ENCODE data around the gene KCNRG. TPM values are rescaled to one million over a fixed set of nuclear protein-coding genes. Genes with fewer than 3 reads are reported as not detected.
"Not testable (repeated sequence)": the region's sequence is repeated elsewhere in the genome, so short reads cannot be mapped to it uniquely, and the experiment has no call there.

The KCNRG gene
- total RNA-seq, 4 donors from 2014 or later: 0.56 to 1.0 (median 0.89) TPM

- ATAC-seq (ENCODE audit: low FRiP score) (no peak), DNase-seq (ENCODE audit: low spot score) (no peak)
- no peak for TF ChIP-seq CTCF (IDR thresholded peaks at IDR 0.05)
Measured at GRCh38 chr13:50060718-50061117, 45.5 kb downstream of the KCNRG start.

GRCh38 chr13:50062336-50062735 is 47.1 kb downstream of the KCNRG start:
- ATAC-seq (ENCODE audit: low FRiP score); DNase-seq (ENCODE audit: low spot score): not testable (repeated sequence)

- TF ChIP-seq CTCF (IDR thresholded peaks at IDR 0.05): no peak
- DNase-seq (ENCODE audit: low spot score) (no peak), ATAC-seq (ENCODE audit: low FRiP score) (no peak)
Measured at GRCh38 chr13:50065712-50066111, 50.5 kb downstream of the KCNRG start.

GRCh38 chr13:50068508-50068907 is 53.3 kb downstream of the KCNRG start:
- DNase-seq (ENCODE audit: low spot score): no peak
- TF ChIP-seq CTCF (IDR thresholded peaks at IDR 0.05): no peak
- ATAC-seq (ENCODE audit: low FRiP score): no peak

GRCh38 chr13:50069261-50069660 is 54.0 kb downstream of the KCNRG start:
- ATAC-seq (ENCODE audit: low FRiP score) (no peak), DNase-seq (ENCODE audit: low spot score) (no peak)
- no peak for TF ChIP-seq CTCF (IDR thresholded peaks at IDR 0.05)

- no peak for TF ChIP-seq CTCF (IDR thresholded peaks at IDR 0.05)
- ATAC-seq (ENCODE audit: low FRiP score) (no peak), DNase-seq (ENCODE audit: low spot score) (no peak)
Measured at GRCh38 chr13:50070186-50070585, 54.9 kb downstream of the KCNRG start.

Small RNA genes lying within 50 kb of the gene (small RNA-seq; reads per million reads assigned to genes)
- gene MIR16-1: not detected
- gene MIR3613: 0.39 reads per million
- gene RF02105: not detected
- not detected for gene RF02106
- gene RF02107: not detected
- not detected for gene RF02108

Other genes starting within 250 kb of the KCNRG start
- gene KPNA3, start 222.8 kb upstream of the KCNRG start, total RNA-seq: 10 to 100 TPM; 25.1 to 31.8 (median 27.6) TPM
- gene SPRYD7, start 79.1 kb upstream of the KCNRG start, total RNA-seq: 1 to 10 TPM; 3.2 to 4.4 (median 4.0) TPM
- gene TRIM13, start 18.4 kb upstream of the KCNRG start, total RNA-seq: 10 to 100 TPM; 11.0 to 19.1 (median 14.2) TPM